Vagina (tissue), 2 donors: ENCODE data around the gene CCL7.
"Not testable (repeated sequence)": the region's sequence is repeated elsewhere in the genome, so short reads cannot be mapped to it uniquely, and the experiment has no call there.

Experiments used
- POLR2A ChIP-seq, 2 donors: fragments of 450-650 bp; IDR thresholded peaks; one replicate each; pipeline ENCODE4 v1.6.1; 2017; ENCODE audit warnings: antibody characterized with exemption in 2 of 2, mild to moderate bottlenecking in 2 of 2, moderate library complexity in 2 of 2
- POLR2AphosphoS5 ChIP-seq, 2 donors: sonication (generic); formaldehyde crosslinking; IDR thresholded peaks; one replicate each; pipeline ENCODE4 v1.9.0; 2017; ENCODE audit warnings: antibody characterized with exemption in 2 of 2, mild to moderate bottlenecking in 2 of 2, low read depth in 1 of 2; ENCODE audit not compliant: insufficient read depth in 1 of 2
- TF ChIP-seq, protein P1 (sequence below), 3 experiments: fragments of 450-650 bp in 2 of 3; fragments of 200-600 bp in 1 of 3; sonication (generic) in 1 of 3; IDR thresholded peaks; one replicate each; pipeline ENCODE4 v1.5.1; 2017 to 2019; ENCODE audit warnings: antibody characterized with exemption in 3 of 3, mild to moderate bottlenecking in 2 of 3, moderate library complexity in 2 of 3

DNA sequence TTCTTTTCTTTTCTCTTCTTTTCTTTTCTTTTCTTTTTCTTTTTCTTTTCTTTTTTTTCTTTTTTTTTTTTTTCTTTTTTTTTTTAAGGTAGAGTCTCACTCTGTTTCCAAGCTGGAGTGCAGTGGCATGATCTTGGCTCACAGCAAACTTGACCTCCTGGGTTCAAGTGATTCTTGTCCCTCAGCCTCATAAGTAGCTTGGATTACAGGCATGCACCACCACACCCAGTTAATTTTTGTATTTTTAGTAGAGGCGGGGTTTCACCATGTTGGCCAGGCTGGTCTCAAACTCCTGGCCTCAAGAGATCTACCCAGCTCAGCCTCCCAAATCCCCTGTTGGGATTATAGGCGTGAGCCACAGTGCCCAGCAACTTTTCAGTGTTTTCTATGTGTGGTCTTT lies 42.7 kb upstream of the CCL7 start:
- TF ChIP-seq, protein P1, sequence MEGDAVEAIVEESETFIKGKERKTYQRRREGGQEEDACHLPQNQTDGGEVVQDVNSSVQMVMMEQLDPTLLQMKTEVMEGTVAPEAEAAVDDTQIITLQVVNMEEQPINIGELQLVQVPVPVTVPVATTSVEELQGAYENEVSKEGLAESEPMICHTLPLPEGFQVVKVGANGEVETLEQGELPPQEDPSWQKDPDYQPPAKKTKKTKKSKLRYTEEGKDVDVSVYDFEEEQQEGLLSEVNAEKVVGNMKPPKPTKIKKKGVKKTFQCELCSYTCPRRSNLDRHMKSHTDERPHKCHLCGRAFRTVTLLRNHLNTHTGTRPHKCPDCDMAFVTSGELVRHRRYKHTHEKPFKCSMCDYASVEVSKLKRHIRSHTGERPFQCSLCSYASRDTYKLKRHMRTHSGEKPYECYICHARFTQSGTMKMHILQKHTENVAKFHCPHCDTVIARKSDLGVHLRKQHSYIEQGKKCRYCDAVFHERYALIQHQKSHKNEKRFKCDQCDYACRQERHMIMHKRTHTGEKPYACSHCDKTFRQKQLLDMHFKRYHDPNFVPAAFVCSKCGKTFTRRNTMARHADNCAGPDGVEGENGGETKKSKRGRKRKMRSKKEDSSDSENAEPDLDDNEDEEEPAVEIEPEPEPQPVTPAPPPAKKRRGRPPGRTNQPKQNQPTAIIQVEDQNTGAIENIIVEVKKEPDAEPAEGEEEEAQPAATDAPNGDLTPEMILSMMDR (IDR thresholded peaks at IDR 0.05) = not testable (repeated sequence)
- TF ChIP-seq POLR2A (IDR thresholded peaks at IDR 0.05); POLR2AphosphoS5 (IDR thresholded peaks at IDR 0.05; ENCODE audit: insufficient read depth in 1 of 2, low read depth in 1 of 2): not testable (repeated sequence)
